K562 (cell line): ENCODE results near the gene DPF1. TPM values are rescaled to one million over a fixed set of nuclear protein-coding genes. Genes with fewer than 3 reads are reported as not detected.

Source experiments
- CREB3L1 ChIP-seq: fragments of 450-650 bp; IDR thresholded peaks from 2 replicates; pipeline ENCODE4 v1.6.1; 2014; ENCODE audit warnings: low read depth, mild to moderate bottlenecking, moderate library complexity, borderline replicate concordance
- CTBP1 ChIP-seq: fragments of 450-650 bp; IDR thresholded peaks from 2 replicates; pipeline ENCODE4 v1.6.1; 2016; ENCODE audit warnings: borderline replicate concordance
- CTCF ChIP-seq, 3 experiments: IDR thresholded peaks in 2 of 3; conservative IDR thresholded peaks in 1 of 3; 2 replicates each; pipeline ENCODE4 v1.5.1; 2011 to 2012; ENCODE audit warnings: low read length in 3 of 3, mild to moderate bottlenecking in 3 of 3, control low read depth in 2 of 3, improper control_type of control experiment in 1 of 3, inconsistent platforms in 1 of 3, low read depth in 1 of 3, mixed read lengths in 1 of 3, moderate library complexity in 1 of 3; ENCODE audit not compliant: insufficient read depth in 2 of 3
- CXXC5 ChIP-seq: fragments of 250-450 bp; sonication (Bioruptor Pico); IDR thresholded peaks from 2 replicates; pipeline ENCODE4 v1.8.0; 2022; ENCODE audit warnings: inconsistent platforms, mild to moderate bottlenecking, moderate library complexity
- FOS ChIP-seq: IDR thresholded peaks from 3 replicates; pipeline ENCODE4 v1.6.1; 2011; ENCODE audit not compliant: insufficient read length; ENCODE audit errors: extremely low read depth
- FUS ChIP-seq: fragments of 200-400 bp; formaldehyde crosslinking; optimal IDR thresholded peaks from 2 replicates; pipeline ENCODE3; 2017; ENCODE audit warnings: low read depth, low read length
- HNRNPLL ChIP-seq: fragments of 200-400 bp; formaldehyde crosslinking; IDR thresholded peaks from 2 replicates; pipeline ENCODE4 v1.6.1; 2017; ENCODE audit warnings: low read length, low read depth, mild to moderate bottlenecking; ENCODE audit not compliant: poor library complexity, severe bottlenecking
- HOXB6 ChIP-seq: fragments of 250-450 bp; sonication (Bioruptor Pico); IDR thresholded peaks from 2 replicates; pipeline ENCODE4 v1.5.1; 2022; ENCODE audit warnings: mild to moderate bottlenecking, borderline replicate concordance
- MAZ ChIP-seq, 2 experiments: fragments of 450-650 bp in 1 of 2; sonication (generic) in 1 of 2; formaldehyde crosslinking; IDR thresholded peaks in 1 of 2; conservative IDR thresholded peaks in 1 of 2; 2 replicates each; pipeline versions ENCODE4 v1.4.0 to v1.5.0; 2020; ENCODE audit warnings: mild to moderate bottlenecking in 1 of 2, missing genetic modification reagents in 1 of 2
- NRF1 ChIP-seq, 2 experiments: fragments of 450-650 bp; IDR thresholded peaks in 1 of 2; conservative IDR thresholded peaks in 1 of 2; 2 replicates each; pipeline ENCODE4 v1.6.1; 2014; ENCODE audit warnings: mild to moderate bottlenecking in 2 of 2
- RREB1 ChIP-seq: fragments of 250-450 bp; sonication (Bioruptor Pico); IDR thresholded peaks from 2 replicates; pipeline ENCODE4 v1.4.0; 2020
- SMARCA4 ChIP-seq: fragments of 450-650 bp; IDR thresholded peaks from 2 replicates; pipeline ENCODE4 v1.6.1; 2016
- ZNF143 ChIP-seq: sonication (generic); formaldehyde crosslinking; IDR thresholded peaks from 2 replicates; pipeline ENCODE4 v1.9.0; 2022; ENCODE audit warnings: mild to moderate bottlenecking, missing genetic modification reagents
- ZNF217 ChIP-seq: sonication (generic); formaldehyde crosslinking; IDR thresholded peaks from 2 replicates; pipeline ENCODE4 v1.8.0; 2022; ENCODE audit warnings: mild to moderate bottlenecking, missing genetic modification reagents
- ZNF24 ChIP-seq: fragments of 450-650 bp; IDR thresholded peaks from 2 replicates; pipeline ENCODE4 v1.6.1; 2016
- polyA plus RNA-seq, 8 experiments: library from polyadenylated mRNA; depleted of rRNA in 4 of 8; stranded (reverse) in 5 of 8; unstranded in 3 of 8; fragments of >200 nt; fragmentation: Nextera tagmentation in 2 of 8; fragmentation: Illumina TruSeq in 1 of 8; extraction: Ambion mirVana in 2 of 8; extraction: Trizol in 1 of 8; gene quantifications; 2 replicates each; pipeline versions ENCODE4 v1.2.1 to v1.2.3, GENCODE V29; 2011 to 2014; ENCODE audit warnings: inconsistent platforms in 1 of 8, missing spikeins in 1 of 8
- total RNA-seq, 7 experiments: library from RNA; depleted of rRNA in 6 of 7; stranded (reverse); fragments of >200 nt in 6 of 7; fragmentation: Illumina TruSeq in 2 of 7; extraction: Trizol in 2 of 7; gene quantifications; 2 replicates each; pipeline versions ENCODE4 v1.2.1 to v1.2.3, GENCODE V29; 2011 to 2021; ENCODE audit warnings: low replicate concordance in 1 of 7

The DPF1 gene
- total and polyA plus RNA-seq, 9 of the 15 experiments (the other 6 are each of a cell fraction or from before 2014, with no cell fraction given): 0.10 to 5.7 (median 3.1) TPM

- TF ChIP-seq NRF1 (conservative IDR thresholded peaks at IDR 0.05 in 1 of 2, IDR thresholded peaks at IDR 0.05 in 1 of 2) (peak; percentile 67 to 72; a peak in 3 of 4 replicates), CXXC5 (CRISPR knock-in tag) (peak; percentile 80), ZNF24 (peak; percentile 67; the same call in 1 of the 2 replicates), CTCF (IDR thresholded peaks at IDR 0.05 in 2 of 3, conservative IDR thresholded peaks at IDR 0.05 in 1 of 3; ENCODE audit: insufficient read depth in 2 of 3, low read depth in 1 of 3, low read length in 3 of 3) (0 out of 6 replicates have a peak, but pooled peaks of 1 of the 3 experiments have one; percentile 14), CREB3L1 (peak; percentile 50; the same call in 1 of the 2 replicates), HNRNPLL (peak; percentile 26), FOS (peak; percentile 68), CTBP1 (peak; percentile 97), ZNF217 (no peak), RREB1 (peak; percentile 99), ZNF143 (peak; percentile 81), SMARCA4 (no peak), MAZ (CRISPR knock-in tag; conservative IDR thresholded peaks at IDR 0.05 in 1 of 2, IDR thresholded peaks at IDR 0.05 in 1 of 2) (peak; percentile 54 to 58; a peak in 2 of 4 replicates), HOXB6 (CRISPR knock-in tag) (no peak), FUS (no peak)
- TF ChIP-seq, all 486 proteins: peak for 33
Measured at GRCh38 chr19:38229585-38230073, 5.6 kb upstream of the DPF1 start (continued).
